HepG2 (cell line): ENCODE data around the gene PCGF3. TPM values are rescaled to one million over a fixed set of nuclear protein-coding genes. Genes with fewer than 3 reads are reported as not detected.
A peak's percentile ranks its signal among the peaks of the same experiment; 100 is the strongest.

Experiments
- ATAC-seq: fragments of 200-7000 bp; cut with Tn5 transposase; 3 replicates; pipeline ENCODE4 v1.9.1; 2020; ENCODE audit warnings: mild to moderate bottlenecking, moderate library complexity
- BruUV-seq: library from RNA; stranded (reverse); fragments of 400-500 nt; replicated peaks from 2 replicates; lab custom pipeline; 2021; lab: Mats Ljungman, UMichigan
- CTCF ChIA-PET: fragments of 300-600 bp; formaldehyde crosslinking; extraction: SDS; loops from one replicate; lab custom pipeline; 2021; ENCODE audit warnings: low total read pairs, inconsistent platforms, low intra/inter-chr PET ratio; lab: Yijun Ruan, JAX
- POLR2A ChIA-PET: fragments of 350-600 bp; sonication (Branson Sonifier 250); formaldehyde crosslinking; loops from one replicate; lab custom pipeline; 2020; ENCODE audit warnings: antibody characterized with exemption, inconsistent platforms; lab: Yijun Ruan, JAX
- DNase-seq: peaks from one replicate; pipeline ENCODE4 v3.0.0-alpha.2; 2015; ENCODE audit warnings: low spot score
- FAIRE-seq: peaks from 3 replicates; lab custom pipeline; 2011; peaks lifted over from hg19 to GRCh38; lab: Jason Lieb, UNC
- H2AFZ ChIP-seq: one replicate; pipeline ENCODE4 v1.6.1; 2011; ENCODE audit warnings: low read length, inconsistent platforms
- H3K27ac ChIP-seq: fragments of 300-600 bp; 3 replicates; pipeline ENCODE4 v1.8.0; 2011; ENCODE audit warnings: mixed run types, mild to moderate bottlenecking, mixed read lengths, low read length, inconsistent platforms; ENCODE audit not compliant: insufficient read depth; ENCODE audit errors: extremely low read length
- H3K27me3 ChIP-seq, 2 experiments: fragments of 200-600 bp in 1 of 2; 2 replicates in 1 of 2; 3 replicates in 1 of 2; pipeline versions ENCODE4 v1.6.0 to v1.8.0; 2011; ENCODE audit warnings: low read length in 2 of 2, mild to moderate bottlenecking in 2 of 2, moderate library complexity in 2 of 2, inconsistent platforms in 1 of 2; ENCODE audit not compliant: insufficient read depth in 2 of 2, control insufficient read depth in 1 of 2
- H3K36me3 ChIP-seq, 2 experiments: fragments of 200-600 bp in 1 of 2; replicated peaks in 1 of 2; 2 replicates in 1 of 2; 3 replicates in 1 of 2; pipeline versions ENCODE4 v1.5.1 to v1.8.0; 2011; ENCODE audit warnings: low read length in 2 of 2, inconsistent platforms in 1 of 2; ENCODE audit not compliant: insufficient read depth in 2 of 2, control insufficient read depth in 1 of 2
- H3K4me1 ChIP-seq: 2 replicates; pipeline ENCODE4 v1.5.1; 2012; ENCODE audit warnings: low read length, inconsistent platforms; ENCODE audit not compliant: insufficient read depth
- H3K4me2 ChIP-seq: 2 replicates; pipeline ENCODE4 v1.6.0; 2011; ENCODE audit warnings: low read depth, low read length, inconsistent platforms
- H3K4me3 ChIP-seq, 3 experiments: fragments of 200-600 bp in 1 of 3; sonication (generic), shearing (Covaris generic) in 1 of 3; replicated peaks in 1 of 3; 2 replicates each; pipeline ENCODE4 v1.5.1; 2011 to 2016; ENCODE audit warnings: low read length in 3 of 3, inconsistent platforms in 2 of 3, low read depth in 2 of 3, mild to moderate bottlenecking in 2 of 3, control low read depth in 1 of 3, mixed read lengths in 1 of 3; ENCODE audit not compliant: insufficient read depth in 1 of 3
- H3K79me2 ChIP-seq: one replicate; pipeline ENCODE4 v1.6.1; 2011; ENCODE audit warnings: low read length, inconsistent platforms; ENCODE audit not compliant: insufficient read depth
- H3K9ac ChIP-seq: 2 replicates; pipeline ENCODE4 v1.6.0; 2011; ENCODE audit warnings: mild to moderate bottlenecking, low read depth, low read length, inconsistent platforms; ENCODE audit not compliant: insufficient read depth
- H3K9me3 ChIP-seq: 2 replicates; pipeline ENCODE4 v1.5.1; 2012; ENCODE audit warnings: mild to moderate bottlenecking, low read length
- H4K20me1 ChIP-seq: 2 replicates; pipeline ENCODE4 v1.6.0; 2011; ENCODE audit warnings: inconsistent platforms, mild to moderate bottlenecking, low read length, moderate library complexity; ENCODE audit not compliant: insufficient read depth
- HOXA9 ChIP-seq: sonication (generic); formaldehyde crosslinking; IDR thresholded peaks from 2 replicates; pipeline ENCODE4 v1.8.1; 2022; ENCODE audit warnings: missing genetic modification reagents, mild to moderate bottlenecking, moderate library complexity, borderline replicate concordance
- WGBS: methylation state at CpG from one replicate; pipeline ENCODE4 v1.1.6; 2017; ENCODE audit warnings: low lambda C conversion rate; 5-methylcytosine and 5-hydroxymethylcytosine counted together
- in situ Hi-C: cut with HindIII; loops from 2 replicates; pipeline ENCODE4 v1.10.0; 2017; ENCODE audit warnings: low pct_unique_long_range_greater_than_20kb; ENCODE audit not compliant: extremely low pct_ligation_motif_present
- intact Hi-C: fragments of 100-400 bp; cut with micrococcal nuclease; formaldehyde crosslinking; loops from one replicate; pipeline ENCODE4 v1.10.0; 2022; ENCODE audit not compliant: unreplicated experiment
- polyA plus RNA-seq, 8 experiments: library from polyadenylated mRNA; depleted of rRNA in 3 of 8; stranded (reverse) in 7 of 8; unstranded in 1 of 8; fragments of >200 nt; fragmentation: Illumina TruSeq in 4 of 8; extraction: Trizol in 4 of 8; gene quantifications; 2 replicates each; pipeline versions ENCODE4 v1.2.1 to v1.2.3, GENCODE V29; 2011 to 2016; ENCODE audit warnings: low read depth in 4 of 8, missing spikeins in 1 of 8, mixed read lengths in 1 of 8; ENCODE audit not compliant: insufficient read depth in 1 of 8
- total RNA-seq, 5 experiments: library from RNA; depleted of rRNA; stranded (reverse); fragments of >200 nt; fragmentation: Illumina TruSeq; extraction: Trizol; gene quantifications; 2 replicates each; pipeline ENCODE4 v1.2.3, GENCODE V29; 2016; ENCODE audit warnings: low read depth in 1 of 5
- TF ChIP-seq, protein P1 (sequence below): sonication (generic); formaldehyde crosslinking; IDR thresholded peaks from 2 replicates; pipeline ENCODE4 v1.9.0; 2021; ENCODE audit warnings: mild to moderate bottlenecking, missing genetic modification reagents
- TF ChIP-seq, protein P2 (sequence below): fragments of 450-650 bp; IDR thresholded peaks from 2 replicates; pipeline ENCODE4 v1.6.1; 2016

PCGF3 gene
- total and polyA plus RNA-seq, 2 of the 13 experiments (the other 11 are each of a cell fraction or from before 2014, with no cell fraction given): 28.6 to 66.2 TPM

GRCh38 chr4:792626-793092 lies 87.0 kb downstream of the PCGF3 start:
- ChIA-PET POLR2A (interaction anchor here (3.4 kb wide), 1 partner anchor 11 kb away, joined by 27 read pairs; no protein-coding TSS in a partner anchor), CTCF (no interaction called here)
- FAIRE-seq: no peak
- intact Hi-C loops (no loop called here), in situ Hi-C loops (no loop called here)
- Histone ChIP-seq H3K4me1 (peaks cover 21% of the 10 kb centered on the region), H3K9ac (no peak overlapping the region), H3K27ac (no peak overlapping the region), H4K20me1 (no peaks in the 10 kb centered on the region), H3K36me3 (no peaks in the 10 kb centered on the region), H3K4me3 (no peak overlapping the region), H3K79me2 (no peaks in the 10 kb centered on the region), H2AFZ (no peak overlapping the region), H3K9me3 (no peaks in the 10 kb centered on the region), H3K27me3 (peaks cover 21 to 87% of the 10 kb centered on the region in 2 experiments), H3K4me2 (no peak overlapping the region)
- WGBS: 58% methylated on average over 17 of the region's 17 CpGs
- ATAC-seq: no peak
- BruUV-seq: no TSS peak
- no peak for DNase-seq
- TF ChIP-seq, protein P1, sequence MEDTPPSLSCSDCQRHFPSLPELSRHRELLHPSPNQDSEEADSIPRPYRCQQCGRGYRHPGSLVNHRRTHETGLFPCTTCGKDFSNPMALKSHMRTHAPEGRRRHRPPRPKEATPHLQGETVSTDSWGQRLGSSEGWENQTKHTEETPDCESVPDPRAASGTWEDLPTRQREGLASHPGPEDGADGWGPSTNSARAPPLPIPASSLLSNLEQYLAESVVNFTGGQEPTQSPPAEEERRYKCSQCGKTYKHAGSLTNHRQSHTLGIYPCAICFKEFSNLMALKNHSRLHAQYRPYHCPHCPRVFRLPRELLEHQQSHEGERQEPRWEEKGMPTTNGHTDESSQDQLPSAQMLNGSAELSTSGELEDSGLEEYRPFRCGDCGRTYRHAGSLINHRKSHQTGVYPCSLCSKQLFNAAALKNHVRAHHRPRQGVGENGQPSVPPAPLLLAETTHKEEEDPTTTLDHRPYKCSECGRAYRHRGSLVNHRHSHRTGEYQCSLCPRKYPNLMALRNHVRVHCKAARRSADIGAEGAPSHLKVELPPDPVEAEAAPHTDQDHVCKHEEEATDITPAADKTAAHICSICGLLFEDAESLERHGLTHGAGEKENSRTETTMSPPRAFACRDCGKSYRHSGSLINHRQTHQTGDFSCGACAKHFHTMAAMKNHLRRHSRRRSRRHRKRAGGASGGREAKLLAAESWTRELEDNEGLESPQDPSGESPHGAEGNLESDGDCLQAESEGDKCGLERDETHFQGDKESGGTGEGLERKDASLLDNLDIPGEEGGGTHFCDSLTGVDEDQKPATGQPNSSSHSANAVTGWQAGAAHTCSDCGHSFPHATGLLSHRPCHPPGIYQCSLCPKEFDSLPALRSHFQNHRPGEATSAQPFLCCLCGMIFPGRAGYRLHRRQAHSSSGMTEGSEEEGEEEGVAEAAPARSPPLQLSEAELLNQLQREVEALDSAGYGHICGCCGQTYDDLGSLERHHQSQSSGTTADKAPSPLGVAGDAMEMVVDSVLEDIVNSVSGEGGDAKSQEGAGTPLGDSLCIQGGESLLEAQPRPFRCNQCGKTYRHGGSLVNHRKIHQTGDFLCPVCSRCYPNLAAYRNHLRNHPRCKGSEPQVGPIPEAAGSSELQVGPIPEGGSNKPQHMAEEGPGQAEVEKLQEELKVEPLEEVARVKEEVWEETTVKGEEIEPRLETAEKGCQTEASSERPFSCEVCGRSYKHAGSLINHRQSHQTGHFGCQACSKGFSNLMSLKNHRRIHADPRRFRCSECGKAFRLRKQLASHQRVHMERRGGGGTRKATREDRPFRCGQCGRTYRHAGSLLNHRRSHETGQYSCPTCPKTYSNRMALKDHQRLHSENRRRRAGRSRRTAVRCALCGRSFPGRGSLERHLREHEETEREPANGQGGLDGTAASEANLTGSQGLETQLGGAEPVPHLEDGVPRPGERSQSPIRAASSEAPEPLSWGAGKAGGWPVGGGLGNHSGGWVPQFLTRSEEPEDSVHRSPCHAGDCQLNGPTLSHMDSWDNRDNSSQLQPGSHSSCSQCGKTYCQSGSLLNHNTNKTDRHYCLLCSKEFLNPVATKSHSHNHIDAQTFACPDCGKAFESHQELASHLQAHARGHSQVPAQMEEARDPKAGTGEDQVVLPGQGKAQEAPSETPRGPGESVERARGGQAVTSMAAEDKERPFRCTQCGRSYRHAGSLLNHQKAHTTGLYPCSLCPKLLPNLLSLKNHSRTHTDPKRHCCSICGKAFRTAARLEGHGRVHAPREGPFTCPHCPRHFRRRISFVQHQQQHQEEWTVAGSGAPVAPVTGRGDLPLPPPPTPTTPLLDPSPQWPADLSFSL (CRISPR knock-in tag): peak; percentile 79
- no peak for TF ChIP-seq HOXA9
- TF ChIP-seq, protein P2, sequence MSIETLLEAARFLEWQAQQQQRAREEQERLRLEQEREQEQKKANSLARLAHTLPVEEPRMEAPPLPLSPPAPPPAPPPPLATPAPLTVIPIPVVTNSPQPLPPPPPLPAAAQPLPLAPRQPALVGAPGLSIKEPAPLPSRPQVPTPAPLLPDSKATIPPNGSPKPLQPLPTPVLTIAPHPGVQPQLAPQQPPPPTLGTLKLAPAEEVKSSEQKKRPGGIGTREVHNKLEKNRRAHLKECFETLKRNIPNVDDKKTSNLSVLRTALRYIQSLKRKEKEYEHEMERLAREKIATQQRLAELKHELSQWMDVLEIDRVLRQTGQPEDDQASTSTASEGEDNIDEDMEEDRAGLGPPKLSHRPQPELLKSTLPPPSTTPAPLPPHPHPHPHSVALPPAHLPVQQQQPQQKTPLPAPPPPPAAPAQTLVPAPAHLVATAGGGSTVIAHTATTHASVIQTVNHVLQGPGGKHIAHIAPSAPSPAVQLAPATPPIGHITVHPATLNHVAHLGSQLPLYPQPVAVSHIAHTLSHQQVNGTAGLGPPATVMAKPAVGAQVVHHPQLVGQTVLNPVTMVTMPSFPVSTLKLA: peak; percentile 55
